SHP77 treated with DMSO at 0.1 percent for 48 hours (cell line): ENCODE data around the gene GULP1.
A peak's percentile ranks its signal among the peaks of the same experiment; 100 is the strongest.

Experiments used
- DNase-seq: peaks from one replicate; lab custom pipeline; 2025; lab: John Stamatoyannopoulos, UW

GULP1 gene

GRCh38 chr2:188473306-188473705 is 181.6 kb downstream of the GULP1 start:
- DNase-seq = no peak

- no peak for DNase-seq
These were observed 182.6 kb downstream of the GULP1 start for GRCh38 chr2:188474316-188474715.

GRCh38 chr2:188475945-188476344 is 184.3 kb downstream of the GULP1 start:
- no peak for DNase-seq

- no peak for DNase-seq
These were observed 186.0 kb downstream of the GULP1 start for GRCh38 chr2:188477564-188478103.

- DNase-seq = no peak
These were observed 187.1 kb downstream of the GULP1 start for GRCh38 chr2:188478724-188479123.

- no peak for DNase-seq
These were observed 189.8 kb downstream of the GULP1 start for GRCh38 chr2:188481474-188481873.

GRCh38 chr2:188485496-188485895 is 193.8 kb downstream of the GULP1 start:
- DNase-seq = no peak

- no peak for DNase-seq
These were observed 201.1 kb downstream of the GULP1 start for GRCh38 chr2:188492751-188493150.

GRCh38 chr2:188494906-188495305 is 203.2 kb downstream of the GULP1 start:
- no peak for DNase-seq

GRCh38 chr2:188495969-188496431 is 204.3 kb downstream of the GULP1 start:
- DNase-seq = no peak

- DNase-seq = no peak
These were observed 206.1 kb downstream of the GULP1 start for GRCh38 chr2:188497726-188498125.

GRCh38 chr2:188503975-188504374 is 212.3 kb downstream of the GULP1 start:
- no peak for DNase-seq

- DNase-seq = no peak
These were observed 215.2 kb downstream of the GULP1 start for GRCh38 chr2:188506843-188507242.

- no peak for DNase-seq
These were observed 219.7 kb downstream of the GULP1 start for GRCh38 chr2:188511346-188511745.

GRCh38 chr2:188512456-188512855 is 220.8 kb downstream of the GULP1 start:
- DNase-seq = peak; percentile 35

- DNase-seq = no peak
These were observed 224.2 kb downstream of the GULP1 start for GRCh38 chr2:188515918-188516317.

GRCh38 chr2:188517549-188518215 is 226.0 kb downstream of the GULP1 start:
- DNase-seq = no peak

- DNase-seq = no peak
These were observed 226.7 kb downstream of the GULP1 start for GRCh38 chr2:188518381-188518780.

- DNase-seq = no peak
These were observed 227.5 kb downstream of the GULP1 start for GRCh38 chr2:188519136-188519535.

GRCh38 chr2:188522517-188522916 is 230.8 kb downstream of the GULP1 start:
- DNase-seq = no peak

- no peak for DNase-seq
These were observed 232.2 kb downstream of the GULP1 start for GRCh38 chr2:188523919-188524318.

GRCh38 chr2:188524519-188525113 is 232.9 kb downstream of the GULP1 start:
- DNase-seq = peak; percentile 6

GRCh38 chr2:188526701-188527100 is 235.0 kb downstream of the GULP1 start:
- DNase-seq = no peak

- DNase-seq = no peak
These were observed 235.5 kb downstream of the GULP1 start for GRCh38 chr2:188527141-188527540.
